ENCODE data around the gene IGF1R. TPM values are rescaled to one million over a fixed set of nuclear protein-coding genes. Genes with fewer than 3 reads are reported as not detected.

IGF1R gene
- polyA plus RNA-seq, 1 experiment = 36.2 TPM

DNA sequence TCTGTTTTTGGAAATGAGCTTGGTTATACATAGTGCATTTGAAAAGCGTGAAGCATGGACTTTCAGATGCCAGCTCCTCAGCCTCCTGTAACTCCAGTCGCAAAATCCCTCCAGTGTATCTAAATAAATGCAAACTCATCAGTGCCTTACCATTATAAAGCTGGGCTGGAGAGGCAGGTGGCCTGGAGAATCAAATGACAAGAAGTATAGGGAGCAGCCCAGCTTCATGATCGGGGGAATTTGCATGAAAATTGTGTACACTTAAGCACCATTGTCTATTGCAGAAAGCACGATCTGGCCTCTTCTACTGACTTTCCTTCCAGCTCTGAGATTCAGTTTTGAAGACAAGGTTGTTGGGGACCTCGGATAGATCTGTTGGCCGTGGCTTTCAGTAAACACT is 71.7 kb downstream of the IGF1R start:
- Histone ChIP-seq H3K36me3 (ENCODE audit: control insufficient read depth, insufficient read depth, low read length) (no peaks in the 10 kb centered on the region), H3K27me3 (ENCODE audit: control insufficient read depth, insufficient read depth, low read length) (no peaks in the 10 kb centered on the region), H3K4me3 (ENCODE audit: low read depth, low read length) (no peak overlapping the region)
- TF ChIP-seq, protein P1, sequence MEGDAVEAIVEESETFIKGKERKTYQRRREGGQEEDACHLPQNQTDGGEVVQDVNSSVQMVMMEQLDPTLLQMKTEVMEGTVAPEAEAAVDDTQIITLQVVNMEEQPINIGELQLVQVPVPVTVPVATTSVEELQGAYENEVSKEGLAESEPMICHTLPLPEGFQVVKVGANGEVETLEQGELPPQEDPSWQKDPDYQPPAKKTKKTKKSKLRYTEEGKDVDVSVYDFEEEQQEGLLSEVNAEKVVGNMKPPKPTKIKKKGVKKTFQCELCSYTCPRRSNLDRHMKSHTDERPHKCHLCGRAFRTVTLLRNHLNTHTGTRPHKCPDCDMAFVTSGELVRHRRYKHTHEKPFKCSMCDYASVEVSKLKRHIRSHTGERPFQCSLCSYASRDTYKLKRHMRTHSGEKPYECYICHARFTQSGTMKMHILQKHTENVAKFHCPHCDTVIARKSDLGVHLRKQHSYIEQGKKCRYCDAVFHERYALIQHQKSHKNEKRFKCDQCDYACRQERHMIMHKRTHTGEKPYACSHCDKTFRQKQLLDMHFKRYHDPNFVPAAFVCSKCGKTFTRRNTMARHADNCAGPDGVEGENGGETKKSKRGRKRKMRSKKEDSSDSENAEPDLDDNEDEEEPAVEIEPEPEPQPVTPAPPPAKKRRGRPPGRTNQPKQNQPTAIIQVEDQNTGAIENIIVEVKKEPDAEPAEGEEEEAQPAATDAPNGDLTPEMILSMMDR (IDR thresholded peaks at IDR 0.05; ENCODE audit: insufficient read depth, low read depth, low read length) = no peak
- POLR2A ChIA-PET = interaction anchor here (0.5 kb wide), 1 partner anchor 8 kb away, joined by 7 read pairs; no protein-coding TSS in a partner anchor
- CTCF ChIA-PET = interaction anchor here (1.0 kb wide), 1 partner anchor 162 kb away, joined by 3 read pairs; no protein-coding TSS in a partner anchor
- DNase-seq (ENCODE audit: low read depth) = no peak

DNA sequence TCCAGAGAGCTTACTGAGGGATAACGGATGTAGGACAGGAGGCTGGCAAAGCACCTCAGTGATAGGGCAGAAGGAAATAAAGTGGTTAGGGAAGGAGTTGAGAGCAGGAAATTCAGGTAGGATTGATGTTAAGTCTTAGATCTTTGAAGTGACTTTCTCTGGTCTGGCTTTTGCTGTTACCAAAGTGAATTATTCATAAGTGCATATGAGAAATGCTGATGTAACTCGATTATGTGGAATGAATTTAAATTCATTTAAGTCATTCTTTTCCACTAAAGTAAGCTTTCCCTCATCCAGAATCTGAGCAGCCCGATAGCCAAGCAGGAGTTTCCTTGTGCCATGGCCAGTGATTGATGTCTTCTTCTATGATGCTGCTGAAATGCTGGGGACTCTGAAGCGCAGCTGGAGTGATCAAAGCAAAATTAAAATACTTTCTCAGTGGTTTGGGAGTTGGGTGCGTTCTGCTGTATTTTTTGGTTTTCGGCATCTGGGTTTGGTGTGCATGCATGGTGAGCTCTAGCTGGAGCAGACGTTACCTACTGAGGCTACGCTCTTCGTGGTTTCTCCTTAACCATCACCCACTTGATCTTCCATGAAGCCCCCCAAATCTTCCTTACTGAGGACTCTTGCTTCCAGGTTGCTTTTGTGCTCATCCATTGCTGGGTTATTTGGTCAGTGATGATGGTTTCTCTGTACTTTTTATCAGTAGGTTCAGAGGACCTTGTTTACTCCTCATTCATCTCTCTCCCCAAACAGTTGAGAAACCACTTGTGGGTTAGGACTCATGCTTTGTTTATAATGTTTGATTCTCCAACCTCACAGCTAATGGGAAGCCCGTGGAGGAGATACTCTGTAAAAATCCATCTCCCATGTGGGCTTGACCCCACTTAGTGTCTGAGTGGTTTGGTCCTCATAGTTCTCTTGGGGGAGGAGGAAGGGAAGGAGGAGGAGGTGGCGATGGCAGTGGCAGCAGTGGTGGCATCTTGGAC is 72.5 kb downstream of the IGF1R start:
- no peaks in the 10 kb centered on the region for H3K27me3 ChIP-seq (ENCODE audit: control insufficient read depth, insufficient read depth, low read length)
- ChIA-PET CTCF (interaction anchor here (1.0 kb wide), 1 partner anchor 161 kb away, joined by 3 read pairs; no protein-coding TSS in a partner anchor), POLR2A (no interaction called here)
- H3K36me3 ChIP-seq (ENCODE audit: control insufficient read depth, insufficient read depth, low read length) = no peaks in the 10 kb centered on the region
- TF ChIP-seq, protein P1 (IDR thresholded peaks at IDR 0.05; ENCODE audit: insufficient read depth, low read depth, low read length) = no peak
- H3K4me3 ChIP-seq (ENCODE audit: low read depth, low read length) = no peak overlapping the region
- no peak for DNase-seq (ENCODE audit: low read depth)

DNA sequence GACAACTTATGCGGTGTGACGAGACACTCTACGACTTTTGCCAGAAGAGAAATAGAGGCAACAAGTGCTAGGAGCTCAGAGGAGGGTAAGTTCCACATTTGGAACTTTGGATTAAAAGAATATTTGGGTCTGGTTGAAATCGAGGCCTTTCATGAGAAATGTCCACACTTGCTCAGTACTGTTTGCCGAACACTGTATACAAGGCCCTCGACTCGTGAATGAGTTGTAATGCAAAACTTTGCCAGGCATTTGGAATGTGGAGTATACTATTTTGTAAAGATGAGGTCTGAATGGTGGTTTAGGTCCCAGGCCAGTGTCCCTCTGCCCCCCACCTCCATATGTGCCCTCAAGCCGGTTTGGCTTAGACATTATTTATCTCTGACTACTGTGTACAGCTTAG is 73.9 kb downstream of the IGF1R start:
- CTCF ChIA-PET = interaction anchor here (1.6 kb wide), 2 partner anchors 9 to 18 kb away, joined by 3 read pairs; no protein-coding TSS in a partner anchor
- Histone ChIP-seq H3K36me3 (ENCODE audit: control insufficient read depth, insufficient read depth, low read length) (no peaks in the 10 kb centered on the region), H3K4me3 (ENCODE audit: low read depth, low read length) (no peak overlapping the region), H3K27me3 (ENCODE audit: control insufficient read depth, insufficient read depth, low read length) (no peaks in the 10 kb centered on the region)
- TF ChIP-seq, protein P1 (IDR thresholded peaks at IDR 0.05; ENCODE audit: insufficient read depth, low read depth, low read length) = no peak
- POLR2A ChIA-PET = no interaction called here
- DNase-seq (ENCODE audit: low read depth) = no peak

DNA sequence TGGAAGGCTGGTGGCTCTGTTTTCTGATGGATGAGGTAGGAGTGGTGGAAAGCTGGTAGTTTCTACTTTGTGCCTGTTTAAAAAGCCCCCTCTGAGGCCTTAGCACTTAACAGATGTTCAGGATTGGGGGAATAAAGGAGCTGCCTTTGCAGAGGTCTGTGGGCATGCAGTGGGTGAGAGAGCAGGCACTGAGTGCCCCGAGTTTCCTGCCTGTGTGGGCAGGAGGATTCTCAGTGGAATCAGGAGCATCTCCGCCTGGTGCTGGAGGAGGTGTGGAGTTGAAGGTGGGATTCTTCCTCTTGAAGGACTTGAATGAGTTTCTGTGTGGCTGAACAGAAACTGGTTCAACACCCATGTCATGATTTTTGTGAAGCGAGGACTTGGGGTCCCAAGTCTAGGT is 74.3 kb downstream of the IGF1R start:
- TF ChIP-seq, protein P1 (IDR thresholded peaks at IDR 0.05; ENCODE audit: insufficient read depth, low read depth, low read length) = no peak
- DNase-seq (ENCODE audit: low read depth) = no peak
- Histone ChIP-seq H3K4me3 (ENCODE audit: low read depth, low read length) (no peak overlapping the region), H3K27me3 (ENCODE audit: control insufficient read depth, insufficient read depth, low read length) (no peaks in the 10 kb centered on the region), H3K36me3 (ENCODE audit: control insufficient read depth, insufficient read depth, low read length) (no peaks in the 10 kb centered on the region)
- ChIA-PET CTCF (interaction anchor here (1.6 kb wide), 2 partner anchors 9 to 18 kb away, joined by 3 read pairs; no protein-coding TSS in a partner anchor), POLR2A (no interaction called here)

DNA sequence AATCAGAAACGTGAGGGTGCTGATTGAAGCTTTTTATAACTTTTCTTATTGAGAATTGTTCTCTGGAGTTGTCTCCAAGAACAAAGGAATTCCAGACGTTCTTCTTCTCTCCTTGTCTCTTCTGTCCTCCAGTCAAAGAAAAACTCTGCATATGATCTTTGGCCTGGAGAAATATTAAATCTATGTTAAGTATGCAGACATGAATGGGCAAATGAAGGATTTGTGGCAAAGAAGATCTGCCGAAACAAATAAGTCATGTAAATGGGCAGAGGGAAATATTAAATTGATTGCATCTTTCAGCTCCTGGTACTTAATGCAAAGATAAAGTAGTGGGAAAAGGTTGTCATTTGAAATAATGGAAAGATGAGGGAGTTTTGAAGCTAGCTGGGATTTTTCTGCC is 74.9 kb downstream of the IGF1R start:
- no peaks in the 10 kb centered on the region for H3K27me3 ChIP-seq (ENCODE audit: control insufficient read depth, insufficient read depth, low read length)
- H3K36me3 ChIP-seq (ENCODE audit: control insufficient read depth, insufficient read depth, low read length) = no peaks in the 10 kb centered on the region
- POLR2A ChIA-PET = interaction anchor here (0.6 kb wide), 1 partner anchor 25 kb away, joined by 4 read pairs; no protein-coding TSS in a partner anchor
- H3K4me3 ChIP-seq (ENCODE audit: low read depth, low read length) = no peak overlapping the region
- TF ChIP-seq, protein P1 (IDR thresholded peaks at IDR 0.05; ENCODE audit: insufficient read depth, low read depth, low read length) = no peak
- no peak for DNase-seq (ENCODE audit: low read depth)
- CTCF ChIA-PET = interaction anchor here (1.6 kb wide), 2 partner anchors 10 to 19 kb away, joined by 3 read pairs; no protein-coding TSS in a partner anchor
